OCI-LY3 (cell line): Measurements from ENCODE around the gene EPC1.
"Not testable (repeated sequence)": the region's sequence is repeated elsewhere in the genome, so short reads cannot be mapped to it uniquely, and the experiment has no call there.

Source experiments
- H2AFZ ChIP-seq: fragments of 200-600, 300-600 bp; shearing (Covaris generic); 2 replicates; pipeline ENCODE4 v1.6.0; 2014; ENCODE audit warnings: antibody characterized with exemption, low read depth, low read length
- H3K27ac ChIP-seq: fragments of 200-600, 300-600 bp; sonication (generic); 2 replicates; pipeline ENCODE4 v1.5.1; 2014; ENCODE audit warnings: mild to moderate bottlenecking, low read length, moderate library complexity, mixed read lengths
- H3K27me3 ChIP-seq: fragments of 200-600, 300-600 bp; sonication (generic); 2 replicates; pipeline ENCODE4 v1.6.1; 2014; ENCODE audit warnings: low read depth, low read length, mixed read lengths
- H3K36me3 ChIP-seq: fragments of 200-600, 300-600 bp; sonication (generic); replicated peaks from 2 replicates; pipeline ENCODE3; 2014; ENCODE audit warnings: low read depth, low read length, mixed read lengths
- H3K4me1 ChIP-seq: fragments of 300-600, 200-600 bp; sonication (generic); 2 replicates; pipeline ENCODE4 v1.6.1; 2014; ENCODE audit warnings: low read length, mixed read lengths
- H3K4me2 ChIP-seq: fragments of 200-600, 300-600 bp; sonication (generic); 2 replicates; pipeline ENCODE4 v1.6.1; 2014; ENCODE audit warnings: low read length, mixed read lengths
- H3K4me3 ChIP-seq: fragments of 300-600, 200-600 bp; sonication (generic); 2 replicates; pipeline ENCODE4 v1.5.1; 2014; ENCODE audit warnings: antibody characterized with exemption, mild to moderate bottlenecking, low read length, moderate library complexity
- H3K79me2 ChIP-seq: fragments of 300-600, 200-600 bp; shearing (Covaris generic); 2 replicates; pipeline ENCODE4 v1.6.1; 2014; ENCODE audit warnings: mild to moderate bottlenecking, low read length, mixed read lengths
- H3K9ac ChIP-seq: fragments of 300-600, 200-600 bp; shearing (Covaris generic); 2 replicates; pipeline ENCODE4 v1.6.0; 2014; ENCODE audit warnings: mild to moderate bottlenecking, low read length, moderate library complexity
- H3K9me3 ChIP-seq: fragments of 200-600, 300-600 bp; shearing (Covaris generic); 2 replicates; pipeline ENCODE4 v1.6.1; 2014; ENCODE audit warnings: low read length, mixed read lengths; ENCODE audit not compliant: insufficient read depth
- H4K20me1 ChIP-seq: fragments of 200-600, 300-600 bp; sonication (generic); 2 replicates; pipeline ENCODE4 v1.6.1; 2016; ENCODE audit warnings: low read length, mixed read lengths; ENCODE audit not compliant: insufficient read depth
- CTCF ChIP-seq: fragments of 200-600, 300-600 bp; sonication (generic); IDR thresholded peaks from 2 replicates; pipeline ENCODE4 v1.5.1; 2014; ENCODE audit warnings: antibody characterized with exemption, low read length, low read depth
- EZH2phosphoT487 ChIP-seq: fragments of 200-600 bp; shearing (Covaris generic); IDR thresholded peaks from 2 replicates; pipeline ENCODE4 v1.6.1; 2018; ENCODE audit warnings: antibody characterized with exemption, mixed run types, low read depth

Gene EPC1

GRCh38 chr10:32259551-32259950, 87.4 kb downstream of the EPC1 start:
- Histone ChIP-seq H3K4me2 (no peak overlapping the region), H3K27me3 (no peaks in the 10 kb centered on the region), H3K9ac (no peak overlapping the region), H3K27ac (no peak overlapping the region), H3K4me1 (peaks cover 8% of the 10 kb centered on the region), H3K36me3 (no peaks in the 10 kb centered on the region), H4K20me1 (no peaks in the 10 kb centered on the region), H3K4me3 (no peak overlapping the region), H3K9me3 (no peaks in the 10 kb centered on the region), H3K79me2 (no peaks in the 10 kb centered on the region), H2AFZ (no peak overlapping the region)
- no peak for TF ChIP-seq EZH2phosphoT487
- TF ChIP-seq CTCF: no peak

- Histone ChIP-seq H3K4me1 (peaks cover 8% of the 10 kb centered on the region), H3K4me3 (peak overlapping the region; percentile 72), H2AFZ (peak overlapping the region; percentile 100), H3K9ac (peak overlapping the region; percentile 34; the same call in 1 of the 2 replicates), H3K4me2 (peak overlapping the region; percentile 95), H3K9me3 (no peaks in the 10 kb centered on the region), H3K36me3 (no peaks in the 10 kb centered on the region), H3K79me2 (no peaks in the 10 kb centered on the region), H3K27ac (no peak overlapping the region), H3K27me3 (no peaks in the 10 kb centered on the region), H4K20me1 (no peaks in the 10 kb centered on the region)
- no peak for TF ChIP-seq EZH2phosphoT487
- peak; percentile 83 for TF ChIP-seq CTCF
Observed at GRCh38 chr10:32256613-32257437, 90.1 kb downstream of the EPC1 start.

- H3K79me2 ChIP-seq: no peaks in the 10 kb centered on the region
- H3K9ac ChIP-seq: no peak overlapping the region
- TF ChIP-seq CTCF: no peak
- TF ChIP-seq EZH2phosphoT487: no peak
- no peak overlapping the region for H3K4me3 ChIP-seq
- peaks cover 8% of the 10 kb centered on the region for H3K4me1 ChIP-seq
- H3K4me2 ChIP-seq: no peak overlapping the region
- H3K27me3 ChIP-seq: no peaks in the 10 kb centered on the region
- H2AFZ ChIP-seq: no peak overlapping the region
- H3K27ac ChIP-seq: no peak overlapping the region
- H4K20me1 ChIP-seq: no peaks in the 10 kb centered on the region
- H3K9me3 ChIP-seq: no peaks in the 10 kb centered on the region
- H3K36me3 ChIP-seq: no peaks in the 10 kb centered on the region
Observed at GRCh38 chr10:32253821-32254220, 93.1 kb downstream of the EPC1 start.

GRCh38 chr10:32253276-32253675, 93.7 kb downstream of the EPC1 start:
- H2AFZ ChIP-seq: no peak overlapping the region
- H3K9ac ChIP-seq: no peak overlapping the region
- no peak overlapping the region for H3K4me2 ChIP-seq

GRCh38 chr10:32250489-32250888, 96.5 kb downstream of the EPC1 start:
- H3K36me3 ChIP-seq, H3K4me3 ChIP-seq, H3K27me3 ChIP-seq, H3K4me1 ChIP-seq, H3K9me3 ChIP-seq, H3K79me2 ChIP-seq, H4K20me1 ChIP-seq, H3K27ac ChIP-seq, H3K9ac ChIP-seq, H2AFZ ChIP-seq, H3K4me2 ChIP-seq: not testable (repeated sequence)

More at GRCh38 chr10:32253276-32253675, 93.7 kb downstream of the EPC1 start:
- peaks cover 8% of the 10 kb centered on the region for H3K4me1 ChIP-seq
- H3K9me3 ChIP-seq: no peaks in the 10 kb centered on the region
- H3K27me3 ChIP-seq: no peaks in the 10 kb centered on the region
- H3K4me3 ChIP-seq: no peak overlapping the region
- H3K27ac ChIP-seq: no peak overlapping the region
- TF ChIP-seq EZH2phosphoT487: no peak
- no peak for TF ChIP-seq CTCF
- no peaks in the 10 kb centered on the region for H3K36me3 ChIP-seq
- H4K20me1 ChIP-seq: no peaks in the 10 kb centered on the region
- H3K79me2 ChIP-seq: no peaks in the 10 kb centered on the region
